Fibroblast of mammary gland (primary cell): ENCODE data around the gene ANKRD7.

Experiments
- DNase-seq: peaks from one replicate; pipeline ENCODE4 v3.0.0-alpha.2; 2010; ENCODE audit warnings: low read depth
- H3K4me3 ChIP-seq: 2 replicates; pipeline ENCODE4 v1.5.1; 2011; ENCODE audit warnings: low read depth, mild to moderate bottlenecking, low read length, moderate library complexity; ENCODE audit not compliant: control insufficient read depth
- TF ChIP-seq, protein P1 (sequence below): conservative IDR thresholded peaks from 2 replicates; pipeline ENCODE4 v1.5.1; 2011; ENCODE audit warnings: low read depth, low read length, inconsistent platforms; ENCODE audit not compliant: control insufficient read depth, insufficient read depth

ANKRD7 gene

DNA sequence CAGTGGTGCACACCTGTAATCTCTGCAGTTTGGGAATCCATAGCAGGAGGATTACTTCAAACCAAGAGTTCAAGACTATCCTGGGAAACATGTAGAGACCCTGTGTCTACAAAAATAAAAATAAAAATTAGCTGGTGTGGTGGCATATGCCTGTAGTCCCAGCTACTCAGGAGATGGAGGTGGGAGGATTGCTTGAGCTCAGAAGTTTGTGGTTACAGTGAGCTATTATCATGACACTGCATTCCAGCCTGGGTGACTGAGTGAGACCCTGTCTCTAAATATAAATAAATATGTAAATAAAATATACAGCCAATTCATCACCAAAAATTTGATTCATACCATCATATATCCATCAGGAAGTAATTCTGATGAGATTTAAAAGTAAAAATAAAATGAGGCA is 60.9 kb downstream of the ANKRD7 start:
- TF ChIP-seq, protein P1, sequence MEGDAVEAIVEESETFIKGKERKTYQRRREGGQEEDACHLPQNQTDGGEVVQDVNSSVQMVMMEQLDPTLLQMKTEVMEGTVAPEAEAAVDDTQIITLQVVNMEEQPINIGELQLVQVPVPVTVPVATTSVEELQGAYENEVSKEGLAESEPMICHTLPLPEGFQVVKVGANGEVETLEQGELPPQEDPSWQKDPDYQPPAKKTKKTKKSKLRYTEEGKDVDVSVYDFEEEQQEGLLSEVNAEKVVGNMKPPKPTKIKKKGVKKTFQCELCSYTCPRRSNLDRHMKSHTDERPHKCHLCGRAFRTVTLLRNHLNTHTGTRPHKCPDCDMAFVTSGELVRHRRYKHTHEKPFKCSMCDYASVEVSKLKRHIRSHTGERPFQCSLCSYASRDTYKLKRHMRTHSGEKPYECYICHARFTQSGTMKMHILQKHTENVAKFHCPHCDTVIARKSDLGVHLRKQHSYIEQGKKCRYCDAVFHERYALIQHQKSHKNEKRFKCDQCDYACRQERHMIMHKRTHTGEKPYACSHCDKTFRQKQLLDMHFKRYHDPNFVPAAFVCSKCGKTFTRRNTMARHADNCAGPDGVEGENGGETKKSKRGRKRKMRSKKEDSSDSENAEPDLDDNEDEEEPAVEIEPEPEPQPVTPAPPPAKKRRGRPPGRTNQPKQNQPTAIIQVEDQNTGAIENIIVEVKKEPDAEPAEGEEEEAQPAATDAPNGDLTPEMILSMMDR: no peak
- H3K4me3 ChIP-seq: no peak overlapping the region
- DNase-seq: no peak

DNA sequence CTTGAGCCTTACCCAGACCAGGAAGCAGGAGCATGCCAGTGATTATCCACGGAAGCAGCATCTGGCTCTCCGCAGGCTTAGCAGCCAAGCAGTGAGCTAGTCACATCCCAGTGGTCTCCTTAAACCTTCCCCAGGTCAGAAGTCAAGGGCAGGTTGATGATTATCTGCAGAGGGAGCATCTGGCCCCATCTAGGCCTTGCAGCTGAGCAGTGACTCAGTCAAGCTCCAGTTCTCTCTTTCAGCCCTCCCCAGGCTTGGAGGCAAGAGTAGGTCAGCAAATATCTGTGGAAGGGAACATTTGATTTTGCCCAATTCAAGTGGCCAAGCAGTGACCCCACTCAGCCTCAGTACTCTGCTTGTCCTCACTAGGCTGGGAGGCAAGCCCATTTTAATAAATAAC is 61.6 kb downstream of the ANKRD7 start:
- DNase-seq: no peak
- TF ChIP-seq, protein P1: no peak
- no peak overlapping the region for H3K4me3 ChIP-seq

DNA sequence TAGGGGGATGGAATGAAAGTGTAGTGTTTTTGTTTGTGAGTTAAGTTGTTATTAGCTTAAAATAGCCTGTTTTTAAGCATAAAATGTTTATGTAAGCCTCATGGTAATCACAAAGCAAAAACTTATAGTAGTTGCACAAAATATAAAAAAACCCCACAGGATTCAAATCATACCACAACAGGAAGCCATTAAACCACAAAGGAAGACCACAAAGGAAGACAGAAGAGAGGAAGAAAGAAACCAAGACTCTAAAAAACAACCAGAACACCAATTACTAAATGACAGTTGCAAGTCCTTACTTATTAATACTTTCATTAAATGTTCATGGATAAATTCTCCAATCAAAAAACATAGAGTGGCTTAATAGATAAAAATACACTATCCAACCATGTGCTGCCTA is 63.6 kb downstream of the ANKRD7 start:
- TF ChIP-seq, protein P1: no peak
- H3K4me3 ChIP-seq: no peak overlapping the region
- no peak for DNase-seq

GRCh38 chr7:118289476-118289875 is 65.0 kb downstream of the ANKRD7 start:
- TF ChIP-seq, protein P1: no peak
- no peak for DNase-seq
- H3K4me3 ChIP-seq: no peak overlapping the region
